Uterus (tissue), 4 donors: ENCODE data around the gene APOM. TPM values are rescaled to one million over a fixed set of nuclear protein-coding genes. Genes with fewer than 3 reads are reported as not detected.

ENCODE experiments used
- DNase-seq, 2 donors: peaks; one replicate each; pipeline ENCODE4 v3.0.0-alpha.2; 2019 to 2020
- H3K27ac ChIP-seq, 2 donors: fragments of 200-600 bp; sonication (generic); 1 replicate in 1 of 2; 2 replicates in 1 of 2; pipeline ENCODE4 v1.5.1; 2016 to 2018
- H3K27me3 ChIP-seq, 2 donors: fragments of 200-600 bp; sonication (generic); one replicate each; pipeline ENCODE4 v1.5.1; 2018 to 2019; ENCODE audit warnings: control low read depth in 1 of 2
- H3K36me3 ChIP-seq, 2 donors: fragments of 200-600 bp; sonication (generic); one replicate each; pipeline ENCODE4 v1.5.1; 2019; ENCODE audit warnings: control low read depth in 1 of 2
- H3K4me1 ChIP-seq, 2 donors: fragments of 200-600 bp; sonication (generic); one replicate each; pipeline ENCODE4 v1.5.1; 2018 to 2019; ENCODE audit warnings: control low read depth in 1 of 2
- H3K4me3 ChIP-seq, 2 donors: fragments of 200-600 bp; sonication (generic); 1 replicate in 1 of 2; 2 replicates in 1 of 2; pipeline ENCODE4 v1.5.1; 2018 to 2019; ENCODE audit warnings: mild to moderate bottlenecking in 1 of 2
- H3K9me3 ChIP-seq, 2 donors: fragments of 200-600 bp; sonication (generic); one replicate each; pipeline ENCODE4 v1.5.1; 2019; ENCODE audit warnings: control low read depth in 1 of 2
- POLR2A ChIP-seq, 2 donors: fragments of 450-650 bp; IDR thresholded peaks; one replicate each; pipeline ENCODE4 v1.6.1; 2016; ENCODE audit warnings: antibody characterized with exemption in 2 of 2, mild to moderate bottlenecking in 1 of 2, moderate library complexity in 1 of 2
- intact Hi-C: fragments of 100-400 bp; cut with DNase I; formaldehyde crosslinking; loops from one replicate; pipeline ENCODE4 v1.15.1; 2023; ENCODE audit warnings: low total_unique reads
- total RNA-seq, 4 donors: library from RNA; depleted of rRNA in 3 of 4; stranded (reverse); fragments of >200 nt in 3 of 4; gene quantifications; one replicate each; pipeline versions ENCODE4 v1.1.0 to v1.2.4, GENCODE V29; 2014 to 2023
- TF ChIP-seq, protein P1 (sequence below), 4 experiments: fragments of 200-600 bp in 2 of 4; fragments of 450-650 bp in 2 of 4; sonication (generic) in 2 of 4; IDR thresholded peaks; one replicate each; pipeline ENCODE4 v1.5.1; 2016 to 2019; ENCODE audit warnings: antibody characterized with exemption in 4 of 4, mild to moderate bottlenecking in 2 of 4, moderate library complexity in 1 of 4
- donor health status: DM: yes; HTN: yes; CAD: no.

APOM gene
- total RNA-seq, 4 donors from 2014 or later = 1.9 to 2.9 (median 2.6) TPM; not detected in 1

GRCh38 chr6:31614075-31614619 is 41.5 kb upstream of the APOM start:
- no peak for TF ChIP-seq POLR2A (IDR thresholded peaks at IDR 0.05)
- TF ChIP-seq, protein P1, sequence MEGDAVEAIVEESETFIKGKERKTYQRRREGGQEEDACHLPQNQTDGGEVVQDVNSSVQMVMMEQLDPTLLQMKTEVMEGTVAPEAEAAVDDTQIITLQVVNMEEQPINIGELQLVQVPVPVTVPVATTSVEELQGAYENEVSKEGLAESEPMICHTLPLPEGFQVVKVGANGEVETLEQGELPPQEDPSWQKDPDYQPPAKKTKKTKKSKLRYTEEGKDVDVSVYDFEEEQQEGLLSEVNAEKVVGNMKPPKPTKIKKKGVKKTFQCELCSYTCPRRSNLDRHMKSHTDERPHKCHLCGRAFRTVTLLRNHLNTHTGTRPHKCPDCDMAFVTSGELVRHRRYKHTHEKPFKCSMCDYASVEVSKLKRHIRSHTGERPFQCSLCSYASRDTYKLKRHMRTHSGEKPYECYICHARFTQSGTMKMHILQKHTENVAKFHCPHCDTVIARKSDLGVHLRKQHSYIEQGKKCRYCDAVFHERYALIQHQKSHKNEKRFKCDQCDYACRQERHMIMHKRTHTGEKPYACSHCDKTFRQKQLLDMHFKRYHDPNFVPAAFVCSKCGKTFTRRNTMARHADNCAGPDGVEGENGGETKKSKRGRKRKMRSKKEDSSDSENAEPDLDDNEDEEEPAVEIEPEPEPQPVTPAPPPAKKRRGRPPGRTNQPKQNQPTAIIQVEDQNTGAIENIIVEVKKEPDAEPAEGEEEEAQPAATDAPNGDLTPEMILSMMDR (IDR thresholded peaks at IDR 0.05) = no peak
- Histone ChIP-seq H3K27me3 (no peaks in the 10 kb centered on the region), H3K4me3 (no peak overlapping the region), H3K36me3 (no peaks in the 10 kb centered on the region), H3K9me3 (no peaks in the 10 kb centered on the region), H3K4me1 (no peaks in the 10 kb centered on the region), H3K27ac (no peak overlapping the region)
- intact Hi-C loops = no loop called here
- no peak for DNase-seq

GRCh38 chr6:31614684-31615578 is 40.8 kb upstream of the APOM start, which contains the start of gene AIF1:
AIF1 (plus strand) TSS chr6:31615234; CDS start chr6:31615330, 96 bp downstream.
- Histone ChIP-seq H3K36me3 (no peaks in the 10 kb centered on the region), H3K27ac (no peak within 1 kb of the TSS), H3K4me1 (no peaks in the 10 kb centered on the region), H3K9me3 (no peaks in the 10 kb centered on the region), H3K27me3 (no peaks in the 10 kb centered on the region), H3K4me3 (no peak within 1 kb of the TSS)
- no peak for TF ChIP-seq POLR2A (IDR thresholded peaks at IDR 0.05)
- TF ChIP-seq, protein P1 (IDR thresholded peaks at IDR 0.05) = no peak
- no peak for DNase-seq
- intact Hi-C loops = no loop called here

DNA sequence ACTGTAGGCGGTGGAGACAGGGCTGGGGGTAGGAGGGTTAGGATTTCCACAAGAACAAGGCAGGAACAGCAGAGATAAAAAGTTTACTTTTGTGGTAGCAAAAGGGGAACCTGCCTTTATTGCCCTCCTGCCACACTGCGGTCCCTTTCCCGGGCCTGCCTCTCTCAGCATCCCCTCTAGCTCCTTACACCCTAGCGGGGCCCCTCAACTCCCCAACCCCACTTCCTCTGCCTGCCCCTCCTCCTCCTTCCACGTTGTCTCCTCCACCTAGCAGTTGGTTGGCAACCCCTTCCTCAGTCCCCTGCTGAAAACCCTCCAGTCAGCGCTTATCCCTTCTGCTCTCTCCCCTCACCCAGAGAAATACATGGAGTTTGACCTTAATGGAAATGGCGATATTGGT is 39.9 kb upstream of the APOM start:
- intact Hi-C loops = no loop called here
- TF ChIP-seq, protein P1 (IDR thresholded peaks at IDR 0.05) = no peak
- no peak for TF ChIP-seq POLR2A (IDR thresholded peaks at IDR 0.05)
- H3K27ac ChIP-seq = no peak overlapping the region
- no peaks in the 10 kb centered on the region for H3K27me3 ChIP-seq
- DNase-seq = no peak
- H3K4me3 ChIP-seq = no peak overlapping the region
- no peaks in the 10 kb centered on the region for H3K36me3 ChIP-seq
- no peaks in the 10 kb centered on the region for H3K4me1 ChIP-seq
- no peaks in the 10 kb centered on the region for H3K9me3 ChIP-seq

GRCh38 chr6:31617010-31617409 is 38.7 kb upstream of the APOM start:
- DNase-seq = no peak
- intact Hi-C loops = no loop called here
- Histone ChIP-seq H3K4me3 (no peak overlapping the region), H3K27ac (no peak overlapping the region), H3K9me3 (no peaks in the 10 kb centered on the region), H3K36me3 (no peaks in the 10 kb centered on the region), H3K27me3 (no peaks in the 10 kb centered on the region), H3K4me1 (peaks cover 0 to 3% of the 10 kb centered on the region in 2 donors)
- TF ChIP-seq, protein P1 (IDR thresholded peaks at IDR 0.05) = no peak
- no peak for TF ChIP-seq POLR2A (IDR thresholded peaks at IDR 0.05)
